H7 (cell line): ENCODE results near the gene CYS1. TPM values are rescaled to one million over a fixed set of nuclear protein-coding genes. Genes with fewer than 3 reads are reported as not detected.

Experiments used
- DNase-seq: peaks from one replicate; pipeline ENCODE4 v3.0.0; 2012
- H3K27me3 ChIP-seq: 2 replicates; pipeline ENCODE4 v1.6.0; 2011; ENCODE audit warnings: mild to moderate bottlenecking, low read length; ENCODE audit not compliant: control insufficient read depth, insufficient read depth
- H3K36me3 ChIP-seq: replicated peaks from 2 replicates; pipeline ENCODE4 v1.5.1; 2011; ENCODE audit warnings: low read length; ENCODE audit not compliant: control insufficient read depth, insufficient read depth
- H3K4me3 ChIP-seq: 2 replicates; pipeline ENCODE4 v1.5.1; 2011; ENCODE audit warnings: low read depth, mild to moderate bottlenecking, control low read depth, low read length, moderate library complexity; ENCODE audit not compliant: insufficient read depth
- total RNA-seq: library from RNA; depleted of rRNA; stranded (reverse); fragments of >200 nt; shearing (Covaris generic); gene quantifications from 2 replicates; pipeline ENCODE4 v1.2.3, GENCODE V29; 2014

The CYS1 gene
- total RNA-seq, 1 experiment from 2014 or later = 0.24 TPM

DNA sequence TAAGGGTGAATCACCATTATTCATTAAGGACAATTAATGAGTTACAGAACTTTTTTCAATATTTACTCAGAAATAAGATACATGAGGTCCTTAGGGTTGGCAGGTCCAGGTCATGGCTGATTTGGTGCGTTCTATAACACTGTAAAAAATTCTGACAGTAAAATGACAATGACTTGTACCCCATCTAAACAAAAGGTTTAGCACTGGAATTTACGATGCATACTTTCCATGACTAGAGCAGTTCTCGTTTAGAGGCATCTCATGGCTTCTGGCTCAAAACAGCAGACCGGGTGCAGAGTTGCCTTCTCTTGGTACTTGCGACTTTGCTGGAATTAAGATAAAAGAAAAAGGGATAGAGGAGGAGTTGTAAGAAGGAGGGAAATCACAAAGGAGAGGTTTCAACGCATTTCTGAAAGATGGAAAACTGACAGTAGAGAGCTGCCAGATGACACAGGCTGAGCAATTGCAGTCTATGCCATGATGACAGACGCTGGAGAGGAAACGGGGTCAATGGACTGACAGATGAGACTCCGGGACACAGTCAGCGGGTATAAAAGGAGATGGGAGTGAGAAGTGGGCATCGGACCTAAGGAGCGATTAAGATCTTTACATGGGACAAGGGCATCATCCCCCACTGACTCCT, 4.1 kb upstream of the CYS1 start:
- H3K36me3 ChIP-seq = no peaks in the 10 kb centered on the region
- no peak overlapping the region for H3K4me3 ChIP-seq
- H3K27me3 ChIP-seq = peaks cover 15% of the 10 kb centered on the region
- no peak for DNase-seq

DNA sequence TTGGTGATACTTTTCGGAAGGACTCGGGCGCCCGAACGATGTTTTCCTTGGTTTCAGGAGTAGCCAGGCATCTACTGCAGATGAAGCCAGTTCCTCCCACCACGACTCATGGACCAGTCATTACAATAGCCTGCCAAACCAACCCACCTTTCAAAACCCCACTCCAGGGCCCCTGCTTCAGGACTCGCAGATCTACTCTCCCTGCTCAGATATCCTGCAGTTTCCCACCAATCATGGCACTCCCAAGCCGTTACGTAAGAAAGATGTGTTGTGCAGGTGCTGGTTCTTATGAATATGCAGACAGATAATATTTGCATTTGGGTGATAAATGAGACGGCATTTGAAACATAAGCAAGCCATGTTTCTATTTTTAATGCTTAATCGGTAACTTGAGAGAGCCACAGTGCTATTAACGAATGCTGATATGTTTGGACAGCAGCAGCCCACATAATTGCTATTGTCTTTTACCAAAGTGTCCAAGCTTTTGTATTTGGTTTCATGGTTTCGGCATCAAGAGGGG, 3.5 kb upstream of the CYS1 start:
- Histone ChIP-seq H3K4me3 (no peak overlapping the region), H3K36me3 (no peaks in the 10 kb centered on the region), H3K27me3 (peaks cover 21% of the 10 kb centered on the region)
- peak; percentile 57 for DNase-seq

DNA sequence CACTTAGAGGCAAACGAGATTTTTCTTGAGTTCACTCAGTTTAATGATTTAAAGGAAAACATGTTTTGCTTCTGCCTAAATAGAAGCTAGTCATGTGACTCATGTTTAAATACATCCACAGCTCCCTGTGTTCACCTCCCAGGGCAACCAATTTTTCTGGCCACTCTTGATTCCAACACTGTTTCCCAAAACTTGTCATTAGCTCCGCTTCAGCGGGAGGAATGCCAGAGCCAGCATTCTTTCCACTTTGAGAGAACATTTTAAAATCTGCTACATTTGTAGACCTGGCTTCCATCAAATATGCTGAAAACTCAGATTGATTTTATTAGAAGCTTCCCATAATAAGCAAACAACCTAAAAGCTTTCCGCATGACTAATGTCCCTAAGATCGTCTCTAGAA, 2.8 kb upstream of the CYS1 start:
- no peak for DNase-seq
- Histone ChIP-seq H3K27me3 (peaks cover 28% of the 10 kb centered on the region), H3K36me3 (no peaks in the 10 kb centered on the region), H3K4me3 (no peak overlapping the region)

DNA sequence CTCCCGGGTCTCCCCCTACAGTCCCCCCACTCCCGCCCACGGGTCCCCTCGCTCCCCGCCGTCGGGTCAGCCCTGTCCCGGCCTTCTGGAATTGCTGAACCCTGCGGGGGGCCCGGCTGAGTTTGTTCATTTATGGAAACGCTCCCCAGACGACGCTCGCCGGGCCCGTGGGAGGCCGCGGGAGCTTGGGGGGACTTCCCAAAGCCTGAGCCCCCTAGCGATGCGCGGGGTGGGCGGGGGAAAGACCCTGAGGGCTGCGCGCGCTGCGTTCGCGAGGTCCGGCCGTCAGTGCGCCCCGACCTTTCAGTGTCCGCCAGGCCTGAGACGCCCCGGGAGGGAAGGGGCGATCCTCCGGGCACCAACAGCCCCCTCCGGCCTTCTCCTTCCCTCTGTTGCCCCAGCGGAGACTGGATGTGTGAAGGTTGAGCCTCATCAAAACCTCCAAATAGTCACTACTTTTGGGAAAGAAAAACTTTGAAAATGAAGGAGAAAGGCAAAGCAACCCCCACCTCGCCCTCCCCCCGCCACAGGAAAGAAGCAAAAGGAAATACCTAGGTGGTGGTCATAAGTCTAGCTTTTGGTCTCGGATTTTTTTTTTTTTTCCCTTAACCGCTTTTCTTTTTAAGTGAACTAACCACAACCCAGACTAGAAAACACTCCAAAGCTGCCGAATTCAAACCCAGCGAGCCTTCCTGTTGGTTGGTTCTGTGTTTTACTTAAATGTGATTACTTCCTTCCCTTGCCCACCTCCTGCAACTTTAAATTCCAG, 509 bp upstream of the CYS1 start:
- DNase-seq = no peak
- peaks cover 35% of the 10 kb centered on the region for H3K27me3 ChIP-seq

DNA sequence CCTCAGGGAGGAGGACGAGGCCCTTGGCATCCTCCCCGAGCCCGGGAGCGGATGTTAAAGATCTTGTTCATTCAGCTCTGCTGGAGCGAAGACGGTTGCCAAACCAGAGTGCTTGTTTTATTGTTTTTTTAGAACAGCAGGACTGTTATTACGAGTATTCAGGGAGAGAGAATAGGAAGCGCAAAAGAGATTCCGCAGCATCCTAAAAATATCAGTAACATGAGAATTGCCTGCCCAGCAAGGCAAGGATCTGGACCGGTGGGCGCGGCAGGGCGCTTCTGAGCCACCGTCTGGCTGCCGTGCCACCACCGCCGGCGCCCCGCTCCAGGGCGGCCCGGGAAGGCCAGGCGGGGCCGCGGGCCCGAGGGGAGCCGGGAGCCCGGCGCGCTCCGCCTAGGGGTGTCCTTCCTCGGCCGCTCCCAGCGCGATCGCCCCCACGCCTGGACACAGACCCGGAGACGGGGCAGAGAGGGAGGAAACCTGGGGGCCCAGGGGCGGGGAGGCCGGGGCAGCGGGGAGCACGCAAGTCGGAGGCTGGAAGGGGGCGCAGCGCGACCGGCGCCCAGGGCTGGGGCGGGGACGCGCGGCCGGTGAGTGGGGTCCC, 843 bp downstream of the CYS1 start:
- no peaks in the 10 kb centered on the region for H3K36me3 ChIP-seq
- peak overlapping the region; percentile 44 for H3K4me3 ChIP-seq
- peaks cover 35% of the 10 kb centered on the region for H3K27me3 ChIP-seq
- peak; percentile 86 for DNase-seq

More for the DNA sequence above, 509 bp upstream of the CYS1 start:
- H3K36me3 ChIP-seq = no peaks in the 10 kb centered on the region
- H3K4me3 ChIP-seq = peak overlapping the region; percentile 48

DNA sequence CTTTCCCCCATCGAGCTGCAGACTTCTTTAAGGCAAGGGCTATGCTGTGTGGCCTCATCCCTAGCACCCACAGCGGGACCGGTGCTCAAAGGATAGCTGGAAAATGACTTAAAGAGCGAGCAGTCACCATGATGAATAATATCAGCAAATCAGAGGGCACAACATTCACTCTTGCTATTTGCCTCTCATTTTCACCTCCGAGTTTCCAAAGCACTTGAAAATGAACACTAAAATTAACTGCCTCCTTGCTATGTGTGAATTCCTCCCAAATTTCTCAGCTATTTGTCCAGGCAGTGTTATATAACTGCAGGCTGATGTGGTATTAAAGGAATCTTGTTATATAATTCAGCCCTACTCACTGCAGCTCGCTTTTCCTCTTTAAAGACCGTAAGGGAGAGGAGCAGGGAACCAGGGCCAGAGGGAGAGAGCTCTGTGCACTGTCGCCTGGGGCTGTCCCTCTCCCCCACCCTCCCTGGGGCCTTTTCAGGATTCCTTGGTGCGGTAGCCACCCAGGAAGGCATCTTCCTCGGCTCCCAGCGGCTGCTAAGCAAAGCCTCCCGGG, 1.4 kb downstream of the CYS1 start:
- H3K4me3 ChIP-seq = peak overlapping the region; percentile 44; the same call in 1 of the 2 replicates
- no peaks in the 10 kb centered on the region for H3K36me3 ChIP-seq
- peaks cover 35% of the 10 kb centered on the region for H3K27me3 ChIP-seq
- peak; percentile 79 for DNase-seq

DNA sequence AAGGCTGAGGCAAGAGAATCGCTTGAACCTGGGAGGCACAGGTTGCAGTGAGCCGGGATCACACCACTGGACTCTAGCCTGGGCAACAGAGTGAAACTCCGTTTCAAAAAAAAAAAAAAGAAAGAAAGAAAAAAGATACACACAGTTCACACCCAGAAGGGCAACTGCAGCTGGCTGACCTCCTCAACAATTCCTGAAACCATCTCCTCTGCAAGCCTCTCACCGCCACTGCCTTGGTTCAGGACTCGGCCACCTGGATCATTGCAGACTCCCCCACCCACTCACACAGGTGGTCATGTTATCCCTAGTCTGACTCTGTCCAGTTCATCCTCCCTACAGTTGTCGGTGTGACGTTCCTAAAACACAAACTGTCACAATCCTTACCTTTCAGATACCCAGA, 2.2 kb downstream of the CYS1 start:
- no peak for DNase-seq
- Histone ChIP-seq H3K27me3 (peaks cover 35% of the 10 kb centered on the region), H3K4me3 (no peak overlapping the region), H3K36me3 (no peaks in the 10 kb centered on the region)

DNA sequence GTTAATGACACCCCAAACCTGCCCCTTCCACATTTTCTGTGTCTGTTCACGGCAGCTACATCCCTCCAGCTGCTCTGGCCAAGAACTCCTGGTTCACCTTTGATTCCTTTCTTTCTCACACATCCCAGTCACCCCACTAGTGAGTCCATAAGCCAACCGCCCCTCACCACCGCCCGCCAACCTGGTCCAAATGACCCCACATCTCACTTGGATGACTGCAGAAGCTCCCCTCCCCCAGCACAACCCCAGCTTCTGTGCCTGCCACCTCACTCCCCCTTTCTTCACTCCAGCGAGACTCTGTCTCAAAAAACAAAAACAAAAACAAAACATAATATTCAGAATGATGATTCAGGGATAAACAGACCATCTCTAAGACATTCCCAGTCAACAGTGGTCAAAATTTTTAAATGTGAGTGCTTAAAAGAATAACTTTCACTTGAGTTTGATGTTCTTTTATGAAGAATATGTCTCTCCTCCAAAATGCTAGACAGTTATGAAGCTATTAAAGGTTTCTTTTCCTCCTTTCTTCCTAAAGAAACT, 3.2 kb downstream of the CYS1 start:
- DNase-seq = no peak
- no peaks in the 10 kb centered on the region for H3K36me3 ChIP-seq
- peaks cover 35% of the 10 kb centered on the region for H3K27me3 ChIP-seq
- no peak overlapping the region for H3K4me3 ChIP-seq

DNA sequence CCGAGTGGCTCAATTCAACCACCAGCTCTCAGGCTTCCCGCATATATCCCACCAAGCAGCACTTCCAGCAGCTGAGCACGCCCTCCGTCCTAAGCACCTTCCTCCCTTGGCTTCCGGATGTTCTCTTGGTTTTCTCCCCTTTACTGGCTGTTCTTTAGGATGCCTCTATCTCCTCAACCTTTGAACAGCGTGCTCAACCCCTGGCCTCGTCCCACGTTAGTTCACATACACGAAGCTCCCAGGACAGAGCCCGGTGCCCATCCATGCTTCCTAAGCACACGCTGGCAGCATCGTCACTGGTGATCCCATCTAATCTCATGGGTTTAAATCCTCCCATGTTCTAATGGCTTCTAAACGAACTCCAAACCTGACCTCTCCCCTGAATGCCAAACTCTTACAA, 3.7 kb downstream of the CYS1 start:
- Histone ChIP-seq H3K27me3 (peaks cover 35% of the 10 kb centered on the region), H3K4me3 (no peak overlapping the region), H3K36me3 (no peaks in the 10 kb centered on the region)
- no peak for DNase-seq

DNA sequence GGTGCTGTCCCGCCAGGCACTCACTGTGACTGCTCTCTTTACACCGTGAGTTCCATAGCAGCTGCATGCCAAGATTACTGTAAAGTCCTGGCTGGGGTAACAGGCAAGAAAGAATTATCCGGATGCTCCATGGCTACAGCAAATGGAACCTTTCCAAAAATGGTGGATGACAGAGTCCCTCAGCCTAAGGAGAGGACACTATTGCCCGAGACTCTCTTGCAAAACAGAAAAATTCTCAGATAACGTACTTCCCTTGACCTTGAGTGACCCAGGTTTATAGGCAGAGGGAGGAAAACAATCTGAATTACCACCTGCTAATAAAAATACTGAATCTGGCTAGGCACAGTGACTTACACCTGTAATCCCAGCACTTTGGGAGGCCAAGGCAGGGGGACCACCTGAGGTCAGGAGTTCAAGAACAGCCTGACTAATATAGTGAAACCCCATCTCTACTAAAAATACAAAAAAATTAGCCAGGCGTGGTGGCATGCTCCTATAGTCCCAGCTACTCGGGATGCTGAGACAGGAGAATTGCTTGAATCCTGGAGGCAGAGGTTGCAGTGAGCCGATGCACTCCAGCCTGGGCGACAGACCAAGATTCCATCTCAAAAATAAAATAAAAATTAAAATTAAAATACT, 4.5 kb downstream of the CYS1 start:
- Histone ChIP-seq H3K27me3 (peaks cover 28% of the 10 kb centered on the region), H3K36me3 (no peaks in the 10 kb centered on the region), H3K4me3 (no peak overlapping the region)
- DNase-seq = no peak

DNA sequence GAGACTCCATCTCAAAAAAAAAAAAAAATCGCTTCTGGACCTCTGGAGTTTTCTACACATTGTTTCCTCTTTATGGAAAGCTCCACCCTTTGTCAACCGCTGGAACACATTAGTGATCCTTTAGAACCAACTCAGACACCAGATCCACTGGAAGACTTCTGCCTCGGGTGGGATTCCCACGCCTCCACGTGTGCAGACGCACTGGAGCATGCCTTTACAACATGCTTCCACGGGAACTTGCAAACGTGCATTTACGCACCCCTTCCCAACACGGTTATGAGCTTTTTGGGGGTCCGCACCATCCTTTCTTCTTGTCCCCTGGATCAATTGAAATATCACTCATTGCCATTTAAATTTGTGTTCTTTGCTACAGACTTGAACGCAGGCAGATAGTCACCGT, 5.1 kb downstream of the CYS1 start:
- Histone ChIP-seq H3K36me3 (no peaks in the 10 kb centered on the region), H3K4me3 (no peak overlapping the region), H3K27me3 (peaks cover 23% of the 10 kb centered on the region)
- no peak for DNase-seq

DNA sequence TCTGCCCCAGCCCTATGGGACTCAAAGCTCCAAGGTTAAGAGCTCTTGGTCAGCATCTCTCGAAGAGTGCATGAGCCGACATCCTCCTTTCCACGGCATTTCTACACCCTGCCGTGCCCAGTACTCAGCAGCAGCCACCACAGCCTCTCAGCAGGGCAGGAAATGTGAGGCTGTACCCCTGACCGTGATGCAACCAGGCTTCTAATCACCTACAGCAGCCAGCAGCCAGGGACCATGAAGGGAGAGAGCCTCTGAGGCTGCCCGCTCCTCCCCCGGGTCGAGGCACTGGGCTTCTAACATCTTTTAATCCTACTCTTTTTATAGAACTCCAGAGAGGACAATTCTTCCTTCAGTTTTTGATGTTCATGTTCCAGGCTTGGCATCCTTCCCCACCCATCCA, 6.5 kb downstream of the CYS1 start:
- H3K27me3 ChIP-seq = peaks cover 14% of the 10 kb centered on the region
- peak; percentile 48 for DNase-seq

DNA sequence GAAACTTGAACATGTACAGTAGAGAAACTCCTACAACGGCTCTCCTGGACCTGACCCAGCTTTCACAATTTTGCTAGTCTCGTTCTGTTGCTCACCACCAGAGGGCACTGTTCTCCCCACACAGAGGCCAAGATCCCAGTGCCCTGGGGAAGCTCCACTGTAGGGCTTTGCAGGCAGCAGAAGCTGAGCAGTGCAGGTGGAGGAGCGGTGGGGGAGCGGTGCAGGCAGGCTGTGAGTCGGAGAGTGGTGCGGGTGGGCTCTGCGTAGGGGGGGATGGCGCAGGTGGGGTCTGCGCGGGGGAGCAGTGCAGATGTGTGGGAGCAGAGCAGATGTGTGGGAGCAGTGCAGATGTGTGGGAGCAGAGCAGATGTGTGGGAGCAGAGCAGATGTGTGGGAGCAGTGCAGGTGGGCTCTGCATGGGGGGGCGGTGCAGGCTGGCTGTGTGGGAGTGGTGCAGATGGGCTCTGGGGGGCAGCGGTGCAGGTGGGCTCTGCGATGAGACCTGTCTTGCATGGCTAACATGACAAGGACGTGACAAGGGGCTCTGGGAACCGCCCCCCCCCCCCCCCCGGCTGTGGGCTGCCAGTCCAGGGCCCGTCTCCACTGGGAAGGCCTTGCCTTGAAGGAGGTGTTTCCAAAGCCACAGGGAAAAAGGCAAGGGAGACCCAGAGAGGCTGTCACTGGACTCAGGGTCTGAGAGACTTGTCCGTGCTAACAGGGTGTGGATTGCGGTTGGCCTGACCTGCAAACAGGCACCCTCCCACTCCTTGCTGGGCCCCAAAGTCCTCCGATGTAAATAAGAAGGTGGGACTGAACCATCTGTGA, 7.3 kb downstream of the CYS1 start:
- DNase-seq = peak; percentile 96
- Histone ChIP-seq H3K36me3 (no peaks in the 10 kb centered on the region), H3K27me3 (peaks cover 7% of the 10 kb centered on the region), H3K4me3 (no peak overlapping the region)

More for the DNA sequence above, 6.5 kb downstream of the CYS1 start:
- Histone ChIP-seq H3K36me3 (no peaks in the 10 kb centered on the region), H3K4me3 (no peak overlapping the region)
